ENCODE measurements around the gene CPS1.

The CPS1 gene

DNA sequence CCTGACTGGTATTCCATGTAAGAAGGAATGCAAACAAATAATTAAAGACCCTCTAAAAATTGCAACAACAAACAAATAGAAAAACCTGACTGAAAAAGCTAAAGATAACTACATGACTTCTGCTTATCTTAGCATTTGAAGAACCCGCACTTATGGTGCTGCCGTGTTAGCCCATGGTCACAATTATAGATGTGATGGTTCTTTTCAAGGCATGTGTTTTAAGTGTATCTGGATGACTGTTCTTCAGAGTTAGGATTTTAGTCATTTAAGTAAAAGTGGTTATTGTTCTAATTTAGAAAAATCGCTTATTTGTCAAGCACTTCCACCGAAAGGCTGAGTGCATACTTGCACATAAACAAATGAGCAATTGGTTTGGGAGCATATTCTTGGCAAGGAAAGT lies 77.3 kb downstream of the CPS1 start:
- Histone ChIP-seq H3F3A (ENCODE audit: low read depth) (no peaks in the 10 kb centered on the region), H3K9me2 (replicated peaks; ENCODE audit: low read depth, low read length) (no peaks in the 10 kb centered on the region), H3K36me3 (ENCODE audit: insufficient read depth, low read length) (no peaks in the 10 kb centered on the region), H3K4me1 (ENCODE audit: insufficient read depth, low read length, poor library complexity, severe bottlenecking) (no peaks in the 10 kb centered on the region), H3K4me2 (ENCODE audit: low read depth, low read length, poor library complexity, severe bottlenecking) (no peak overlapping the region), H3K9me3 (ENCODE audit: insufficient read depth, low read depth, low read length) (no peaks in the 10 kb centered on the region), H3K79me2 (ENCODE audit: insufficient read depth, low read length) (no peaks in the 10 kb centered on the region), H4K20me1 (ENCODE audit: insufficient read depth, low read length, poor library complexity, severe bottlenecking) (no peaks in the 10 kb centered on the region), H3K9ac (ENCODE audit: low read depth, low read length, poor library complexity, severe bottlenecking) (no peak overlapping the region), H2AFZ (ENCODE audit: low read length) (no peak overlapping the region), H3K27me3 (ENCODE audit: insufficient read depth, low read length, poor library complexity, severe bottlenecking) (no peaks in the 10 kb centered on the region), H3K4me3 (ENCODE audit: low read length, poor library complexity, severe bottlenecking) (no peak overlapping the region)
- TF ChIP-seq CTCF (conservative IDR thresholded peaks at IDR 0.05; ENCODE audit: low read length) (no peak), EZH2phosphoT487 (IDR thresholded peaks at IDR 0.05; ENCODE audit: borderline replicate concordance) (no peak)

DNA sequence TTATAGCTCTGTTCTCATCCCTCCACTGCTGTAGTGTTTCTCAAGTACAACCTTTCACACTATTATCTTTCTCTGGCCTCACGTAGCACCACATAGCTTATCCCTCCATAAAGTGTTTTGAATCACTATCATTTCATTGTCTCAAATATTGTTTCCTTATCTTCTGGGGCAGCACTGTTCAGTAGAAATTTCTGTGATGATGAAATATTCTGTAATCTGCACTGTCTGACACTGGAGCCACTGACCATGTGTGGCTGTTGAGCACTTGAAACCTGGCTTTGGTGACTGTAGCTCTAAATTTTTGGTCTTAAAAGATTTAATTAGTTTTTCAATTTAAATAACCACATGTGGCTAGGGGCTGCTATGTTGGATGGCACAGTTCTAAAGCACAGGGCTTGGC lies 78.9 kb downstream of the CPS1 start:
- Histone ChIP-seq H3K36me3 (ENCODE audit: insufficient read depth, low read length) (no peaks in the 10 kb centered on the region), H3K4me2 (ENCODE audit: low read depth, low read length, poor library complexity, severe bottlenecking) (no peak overlapping the region), H2AFZ (ENCODE audit: low read length) (no peak overlapping the region), H3K79me2 (ENCODE audit: insufficient read depth, low read length) (no peaks in the 10 kb centered on the region), H3K27me3 (ENCODE audit: insufficient read depth, low read length, poor library complexity, severe bottlenecking) (no peaks in the 10 kb centered on the region), H3K4me3 (ENCODE audit: low read length, poor library complexity, severe bottlenecking) (no peak overlapping the region), H3K9ac (ENCODE audit: low read depth, low read length, poor library complexity, severe bottlenecking) (no peak overlapping the region), H3K4me1 (ENCODE audit: insufficient read depth, low read length, poor library complexity, severe bottlenecking) (no peaks in the 10 kb centered on the region), H3K9me2 (replicated peaks; ENCODE audit: low read depth, low read length) (no peaks in the 10 kb centered on the region), H3K9me3 (ENCODE audit: insufficient read depth, low read depth, low read length) (no peaks in the 10 kb centered on the region), H4K20me1 (ENCODE audit: insufficient read depth, low read length, poor library complexity, severe bottlenecking) (no peaks in the 10 kb centered on the region), H3F3A (ENCODE audit: low read depth) (no peaks in the 10 kb centered on the region)
- no peak for TF ChIP-seq EZH2phosphoT487 (IDR thresholded peaks at IDR 0.05; ENCODE audit: borderline replicate concordance)
- TF ChIP-seq CTCF (conservative IDR thresholded peaks at IDR 0.05; ENCODE audit: low read length): no peak

GRCh38 chr2:210642333-210642732 lies 85.9 kb downstream of the CPS1 start:
- TF ChIP-seq CTCF (conservative IDR thresholded peaks at IDR 0.05; ENCODE audit: low read length): no peak
- no peak for TF ChIP-seq EZH2phosphoT487 (IDR thresholded peaks at IDR 0.05; ENCODE audit: borderline replicate concordance)
- H3K4me1 ChIP-seq (ENCODE audit: insufficient read depth, low read length, poor library complexity, severe bottlenecking): no peaks in the 10 kb centered on the region
- H3K36me3 ChIP-seq (ENCODE audit: insufficient read depth, low read length): no peaks in the 10 kb centered on the region
- H3F3A ChIP-seq (ENCODE audit: low read depth): no peaks in the 10 kb centered on the region
- H3K27me3 ChIP-seq (ENCODE audit: insufficient read depth, low read length, poor library complexity, severe bottlenecking): no peaks in the 10 kb centered on the region
- no peaks in the 10 kb centered on the region for H4K20me1 ChIP-seq (ENCODE audit: insufficient read depth, low read length, poor library complexity, severe bottlenecking)
- H3K4me2 ChIP-seq (ENCODE audit: low read depth, low read length, poor library complexity, severe bottlenecking): no peak overlapping the region
- no peak overlapping the region for H2AFZ ChIP-seq (ENCODE audit: low read length)
- H3K4me3 ChIP-seq (ENCODE audit: low read length, poor library complexity, severe bottlenecking): no peak overlapping the region
- no peak overlapping the region for H3K9ac ChIP-seq (ENCODE audit: low read depth, low read length, poor library complexity, severe bottlenecking)
- H3K9me2 ChIP-seq (replicated peaks; ENCODE audit: low read depth, low read length): no peaks in the 10 kb centered on the region
- H3K9me3 ChIP-seq (ENCODE audit: insufficient read depth, low read depth, low read length): no peaks in the 10 kb centered on the region
- H3K79me2 ChIP-seq (ENCODE audit: insufficient read depth, low read length): no peaks in the 10 kb centered on the region
